OCI-LY7 (cell line): ENCODE results near the gene ST6GALNAC5. TPM values are rescaled to one million over a fixed set of nuclear protein-coding genes. Genes with fewer than 3 reads are reported as not detected.

ENCODE experiments used
- BruUV-seq: library from RNA; stranded (reverse); fragments of 400-500 nt; replicated peaks from 2 replicates; lab custom pipeline; 2021; lab: Mats Ljungman, UMichigan
- CTCF ChIA-PET: fragments of 300-600 bp; sonication (Branson Sonifier 250); formaldehyde crosslinking; loops from one replicate; lab custom pipeline; 2022; ENCODE audit warnings: antibody characterized with exemption; ENCODE audit not compliant: unreplicated experiment; lab: Charles Lee
- POLR2A ChIA-PET: fragments of 300-600 bp; sonication (Branson Sonifier 250); formaldehyde crosslinking; loops from one replicate; lab custom pipeline; 2022; ENCODE audit warnings: antibody characterized with exemption; lab: Charles Lee
- DNase-seq: peaks from one replicate; pipeline ENCODE4 v3.0.0-alpha.2; 2015; ENCODE audit warnings: low spot score
- H2AFZ ChIP-seq: fragments of 200-600 bp; sonication (generic), shearing (Covaris generic); 2 replicates; pipeline ENCODE4 v1.6.1; 2014; ENCODE audit warnings: mild to moderate bottlenecking, antibody characterized with exemption, low read length, moderate library complexity
- H3K27ac ChIP-seq: fragments of 200-600 bp; sonication (generic); 2 replicates; pipeline ENCODE4 v1.5.1; 2014; ENCODE audit warnings: mixed run types, low read depth, mild to moderate bottlenecking, moderate library complexity, low read length, inconsistent platforms; ENCODE audit not compliant: poor library complexity, severe bottlenecking
- H3K36me3 ChIP-seq: fragments of 200-600 bp; sonication (generic); 2 replicates; pipeline ENCODE4 v1.6.1; 2014; ENCODE audit warnings: mild to moderate bottlenecking, antibody characterized with exemption, low read length, moderate library complexity, mixed read lengths; ENCODE audit not compliant: insufficient read depth
- H3K4me1 ChIP-seq: fragments of 200-600 bp; sonication (generic); 2 replicates; pipeline ENCODE4 v1.5.1; 2014; ENCODE audit warnings: mild to moderate bottlenecking, low read length; ENCODE audit not compliant: insufficient read depth, poor library complexity, severe bottlenecking
- H3K4me2 ChIP-seq: fragments of 200-600 bp; sonication (generic); 2 replicates; pipeline ENCODE4 v1.6.1; 2014; ENCODE audit warnings: mild to moderate bottlenecking, low read length
- H3K4me3 ChIP-seq: fragments of 200-600 bp; sonication (generic); 2 replicates; pipeline ENCODE4 v1.5.1; 2014; ENCODE audit warnings: mild to moderate bottlenecking, low read depth, low read length; ENCODE audit not compliant: poor library complexity, severe bottlenecking
- H3K79me2 ChIP-seq: fragments of 200-600 bp; sonication (generic); 2 replicates; pipeline ENCODE4 v1.6.1; 2016; ENCODE audit warnings: low read depth, mild to moderate bottlenecking, low read length, moderate library complexity, mixed read lengths; ENCODE audit not compliant: insufficient read depth
- H3K9me2 ChIP-seq: fragments of 200-600 bp; sonication (generic); 2 replicates; pipeline ENCODE4 v1.6.1; 2016; ENCODE audit warnings: mild to moderate bottlenecking, low read length, mixed read lengths; ENCODE audit not compliant: insufficient read depth
- H3K9me3 ChIP-seq: fragments of 200-600 bp; sonication (generic); 2 replicates; pipeline ENCODE4 v1.6.1; 2014; ENCODE audit warnings: mild to moderate bottlenecking, mixed run types, low read length, mixed read lengths
- H4K20me1 ChIP-seq: fragments of 200-600 bp; sonication (generic); 2 replicates; pipeline ENCODE4 v1.6.1; 2014; ENCODE audit warnings: mild to moderate bottlenecking, antibody characterized with exemption, low read length, moderate library complexity, mixed read lengths; ENCODE audit not compliant: insufficient read depth
- CTCF ChIP-seq: fragments of 200-600 bp; sonication (generic); conservative IDR thresholded peaks from 2 replicates; pipeline ENCODE4 v1.5.1; 2014; ENCODE audit warnings: mild to moderate bottlenecking, antibody characterized with exemption, low read length, moderate library complexity, mixed read lengths
- EZH2phosphoT487 ChIP-seq: fragments of 200-600 bp; sonication (generic); IDR thresholded peaks from 2 replicates; pipeline ENCODE4 v1.6.1; 2018; ENCODE audit warnings: low read depth, borderline replicate concordance, mild to moderate bottlenecking, mixed run types, antibody characterized with exemption, low read length, moderate library complexity, mixed read lengths
- intact Hi-C: fragments of 100-400 bp; cut with micrococcal nuclease; formaldehyde crosslinking; loops from one replicate; pipeline ENCODE4 v1.10.0; 2022; ENCODE audit not compliant: unreplicated experiment
- total RNA-seq, 2 experiments: library from RNA; depleted of rRNA in 1 of 2; stranded (reverse); fragments of >200 nt in 1 of 2; shearing (Covaris generic) in 1 of 2; gene quantifications; 2 replicates each; pipeline ENCODE4 v1.2.3, GENCODE V29; 2014 to 2022

ST6GALNAC5 gene
- total RNA-seq, 2 experiments from 2014 or later = not detected

- H3K4me2 ChIP-seq = no peak overlapping the region
- ChIA-PET CTCF (no interaction called here), POLR2A (no interaction called here)
- no peaks in the 10 kb centered on the region for H4K20me1 ChIP-seq
- DNase-seq = no peak
- intact Hi-C loops = no loop called here
- no peak overlapping the region for H3K4me3 ChIP-seq
- TF ChIP-seq CTCF (no peak), EZH2phosphoT487 (no peak)
- H3K9me2 ChIP-seq = no peaks in the 10 kb centered on the region
- H3K4me1 ChIP-seq = no peaks in the 10 kb centered on the region
- H3K27ac ChIP-seq = no peak overlapping the region
- H2AFZ ChIP-seq = no peak overlapping the region
- no peaks in the 10 kb centered on the region for H3K79me2 ChIP-seq
- no peaks in the 10 kb centered on the region for H3K36me3 ChIP-seq
- no TSS peak for BruUV-seq
- H3K9me3 ChIP-seq = no peaks in the 10 kb centered on the region
Observed at GRCh38 chr1:76958828-76959227, 91.5 kb downstream of the ST6GALNAC5 start.

GRCh38 chr1:76959556-76959955 lies 92.3 kb downstream of the ST6GALNAC5 start:
- intact Hi-C loops = no loop called here
- no peaks in the 10 kb centered on the region for H3K36me3 ChIP-seq
- no peak for DNase-seq
- H3K79me2 ChIP-seq = no peaks in the 10 kb centered on the region
- no peaks in the 10 kb centered on the region for H3K9me2 ChIP-seq
- H3K4me1 ChIP-seq = no peaks in the 10 kb centered on the region
- H3K4me3 ChIP-seq = no peak overlapping the region
- H4K20me1 ChIP-seq = no peaks in the 10 kb centered on the region
- TF ChIP-seq CTCF (no peak), EZH2phosphoT487 (no peak)
- no peaks in the 10 kb centered on the region for H3K9me3 ChIP-seq
- POLR2A ChIA-PET = no interaction called here
- H2AFZ ChIP-seq = no peak overlapping the region
- no peak overlapping the region for H3K4me2 ChIP-seq
- H3K27ac ChIP-seq = no peak overlapping the region
- BruUV-seq = no TSS peak
- CTCF ChIA-PET = no interaction called here

- no TSS peak for BruUV-seq
- intact Hi-C loops = no loop called here
- Histone ChIP-seq H3K36me3 (no peaks in the 10 kb centered on the region), H3K27ac (no peak overlapping the region), H3K79me2 (no peaks in the 10 kb centered on the region), H4K20me1 (no peaks in the 10 kb centered on the region), H2AFZ (no peak overlapping the region), H3K4me2 (no peak overlapping the region), H3K4me3 (no peak overlapping the region), H3K9me3 (no peaks in the 10 kb centered on the region), H3K9me2 (no peaks in the 10 kb centered on the region), H3K4me1 (no peaks in the 10 kb centered on the region)
- TF ChIP-seq EZH2phosphoT487 = no peak
- no peak for TF ChIP-seq CTCF
- POLR2A ChIA-PET = no interaction called here
- no peak for DNase-seq
- CTCF ChIA-PET = no interaction called here
Observed at GRCh38 chr1:76961181-76961819, 94.0 kb downstream of the ST6GALNAC5 start.
